ENCODE measurements around the gene REEP2. TPM values are rescaled to one million over a fixed set of nuclear protein-coding genes. Genes with fewer than 3 reads are reported as not detected.

Gene REEP2
- total and polyA plus RNA-seq, 8 donors: 0.52 to 2.5 (median 1.9) TPM

DNA sequence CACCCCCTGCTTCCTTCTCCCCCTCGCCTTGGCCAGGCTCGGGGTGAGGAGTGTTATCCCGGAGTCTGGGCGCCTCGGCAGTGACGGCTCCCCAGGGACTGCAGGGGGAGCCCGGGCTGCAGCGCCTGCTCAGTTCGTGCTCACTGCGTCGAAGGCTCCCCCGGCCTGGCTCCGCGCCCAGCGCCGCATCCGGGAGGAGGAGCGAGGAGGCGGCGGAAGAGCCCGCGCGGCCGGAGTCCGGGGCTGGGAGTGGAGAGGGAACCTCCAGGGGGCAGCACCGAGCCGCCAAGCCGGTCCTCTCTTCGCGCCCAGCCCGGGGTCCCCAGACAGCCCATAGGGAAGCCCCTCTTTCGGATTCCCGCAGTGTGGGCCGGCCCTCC, 25.1 kb downstream of the REEP2 start:
- TF ChIP-seq, protein P1, sequence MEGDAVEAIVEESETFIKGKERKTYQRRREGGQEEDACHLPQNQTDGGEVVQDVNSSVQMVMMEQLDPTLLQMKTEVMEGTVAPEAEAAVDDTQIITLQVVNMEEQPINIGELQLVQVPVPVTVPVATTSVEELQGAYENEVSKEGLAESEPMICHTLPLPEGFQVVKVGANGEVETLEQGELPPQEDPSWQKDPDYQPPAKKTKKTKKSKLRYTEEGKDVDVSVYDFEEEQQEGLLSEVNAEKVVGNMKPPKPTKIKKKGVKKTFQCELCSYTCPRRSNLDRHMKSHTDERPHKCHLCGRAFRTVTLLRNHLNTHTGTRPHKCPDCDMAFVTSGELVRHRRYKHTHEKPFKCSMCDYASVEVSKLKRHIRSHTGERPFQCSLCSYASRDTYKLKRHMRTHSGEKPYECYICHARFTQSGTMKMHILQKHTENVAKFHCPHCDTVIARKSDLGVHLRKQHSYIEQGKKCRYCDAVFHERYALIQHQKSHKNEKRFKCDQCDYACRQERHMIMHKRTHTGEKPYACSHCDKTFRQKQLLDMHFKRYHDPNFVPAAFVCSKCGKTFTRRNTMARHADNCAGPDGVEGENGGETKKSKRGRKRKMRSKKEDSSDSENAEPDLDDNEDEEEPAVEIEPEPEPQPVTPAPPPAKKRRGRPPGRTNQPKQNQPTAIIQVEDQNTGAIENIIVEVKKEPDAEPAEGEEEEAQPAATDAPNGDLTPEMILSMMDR (IDR thresholded peaks at IDR 0.05): peak; percentile 88 to 97
- DNase-seq (peak; percentile 96 to 99 (median 99)), ATAC-seq (peak; percentile 80)
- peaks cover 0 to 8% of the 10 kb centered on the region in 2 donors for H3K27me3 ChIP-seq
- H3K4me1 ChIP-seq: peaks cover 24 to 48% of the 10 kb centered on the region in 2 donors
- intact Hi-C loops (cut with DNase I): no loop called here
- H3K9me3 ChIP-seq: no peaks in the 10 kb centered on the region
- H3K36me3 ChIP-seq: peaks cover 0 to 18% of the 10 kb centered on the region in 2 donors
- H3K4me3 ChIP-seq: peak overlapping the region; percentile 84
- H3K27ac ChIP-seq: peak overlapping the region; percentile 95 to 99

DNA sequence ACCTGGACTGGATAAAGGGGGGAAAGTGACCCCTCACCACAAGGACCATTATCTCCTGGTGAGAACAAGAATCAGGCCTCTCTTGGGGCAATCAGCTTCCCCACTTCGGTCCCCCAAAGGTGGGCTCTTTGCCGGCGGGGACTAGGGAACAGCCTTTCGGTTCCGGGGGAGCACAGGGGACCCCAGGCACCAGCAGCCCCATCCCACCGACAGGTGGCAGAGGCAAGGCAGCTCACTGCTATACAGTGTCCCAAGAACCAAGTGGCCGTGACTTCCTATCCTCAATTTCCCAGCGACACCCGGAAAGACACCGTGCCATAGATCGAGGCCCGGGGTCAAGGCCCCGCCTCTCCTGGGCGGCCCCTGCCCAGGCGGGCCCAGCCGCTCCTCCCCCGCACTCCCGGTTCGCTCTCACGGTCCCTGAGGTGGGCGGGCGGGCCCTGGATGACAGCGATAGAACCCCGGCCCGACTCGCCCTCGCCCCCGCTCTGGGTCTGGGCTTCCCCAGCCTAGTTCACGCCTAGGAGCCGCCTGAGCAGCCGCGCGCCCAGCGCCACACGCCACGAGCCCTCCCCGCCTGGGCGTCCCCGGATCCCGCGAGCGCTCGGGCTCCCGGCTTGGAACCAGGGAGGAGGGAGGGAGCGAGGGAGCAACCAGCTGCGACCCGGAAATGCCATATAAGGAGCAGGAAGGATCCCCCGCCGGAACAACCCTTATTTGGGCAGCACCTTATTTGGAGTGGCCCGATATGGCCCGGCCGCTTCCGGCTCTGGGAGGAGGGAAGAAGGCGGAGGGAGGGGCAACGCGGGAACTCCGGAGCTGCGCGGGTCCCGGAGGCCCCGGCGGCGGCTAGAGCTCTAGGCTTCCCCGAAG, 25.8 kb downstream of the REEP2 start:
- Histone ChIP-seq H3K4me3 (peak overlapping the region; percentile 84), H3K4me1 (peaks cover 24 to 42% of the 10 kb centered on the region in 2 donors), H3K27ac (peak overlapping the region; percentile 95 to 99), H3K27me3 (peaks cover 0 to 8% of the 10 kb centered on the region in 2 donors), H3K9me3 (no peaks in the 10 kb centered on the region), H3K36me3 (peaks cover 0 to 18% of the 10 kb centered on the region in 2 donors)
- TF ChIP-seq, protein P1 (IDR thresholded peaks at IDR 0.05): no peak
- ATAC-seq (peak; percentile 86), DNase-seq (peak; percentile 96 to 99 (median 98))
- intact Hi-C loops (cut with DNase I): no loop called here

DNA sequence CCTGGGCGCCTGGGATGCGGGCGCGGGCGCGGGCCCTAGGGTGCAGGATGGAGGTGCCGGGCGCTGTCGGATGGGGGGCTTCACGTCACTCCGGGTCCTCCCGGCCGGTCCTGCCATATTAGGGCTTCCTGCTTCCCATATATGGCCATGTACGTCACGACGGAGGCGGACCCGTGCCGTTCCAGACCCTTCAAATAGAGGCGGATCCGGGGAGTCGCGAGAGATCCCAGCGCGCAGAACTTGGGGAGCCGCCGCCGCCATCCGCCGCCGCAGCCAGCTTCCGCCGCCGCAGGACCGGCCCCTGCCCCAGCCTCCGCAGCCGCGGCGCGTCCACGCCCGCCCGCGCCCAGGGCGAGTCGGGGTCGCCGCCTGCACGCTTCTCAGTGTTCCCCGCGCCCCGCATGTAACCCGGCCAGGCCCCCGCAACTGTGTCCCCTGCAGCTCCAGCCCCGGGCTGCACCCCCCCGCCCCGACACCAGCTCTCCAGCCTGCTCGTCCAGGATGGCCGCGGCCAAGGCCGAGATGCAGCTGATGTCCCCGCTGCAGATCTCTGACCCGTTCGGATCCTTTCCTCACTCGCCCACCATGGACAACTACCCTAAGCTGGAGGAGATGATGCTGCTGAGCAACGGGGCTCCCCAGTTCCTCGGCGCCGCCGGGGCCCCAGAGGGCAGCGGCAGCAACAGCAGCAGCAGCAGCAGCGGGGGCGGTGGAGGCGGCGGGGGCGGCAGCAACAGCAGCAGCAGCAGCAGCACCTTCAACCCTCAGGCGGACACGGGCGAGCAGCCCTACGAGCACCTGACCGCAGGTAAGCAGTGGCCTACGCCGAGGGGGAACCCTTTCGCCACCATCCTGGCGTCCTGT, 26.6 kb downstream of the REEP2 start, which contains the start of gene EGR1:
TSS of gene EGR1 (plus strand) at position 219 of the 864 bp plus-strand sequence. CDS start at position 502, 283 bp downstream.
- H3K4me1 ChIP-seq: peaks cover 24 to 42% of the 10 kb centered on the region in 2 donors
- TF ChIP-seq, protein P1 (IDR thresholded peaks at IDR 0.05): no peak
- ATAC-seq: peak; percentile 71
- peaks cover 0 to 8% of the 10 kb centered on the region in 2 donors for H3K27me3 ChIP-seq
- H3K4me3 ChIP-seq: peak within 1 kb of the TSS; percentile 84
- no peaks in the 10 kb centered on the region for H3K9me3 ChIP-seq
- peak within 1 kb of the TSS; percentile 95 to 99 for H3K27ac ChIP-seq
- intact Hi-C loops (cut with DNase I): no loop called here
- peaks cover 0 to 18% of the 10 kb centered on the region in 2 donors for H3K36me3 ChIP-seq
- DNase-seq: peak; percentile 95 to 97 (median 96)

DNA sequence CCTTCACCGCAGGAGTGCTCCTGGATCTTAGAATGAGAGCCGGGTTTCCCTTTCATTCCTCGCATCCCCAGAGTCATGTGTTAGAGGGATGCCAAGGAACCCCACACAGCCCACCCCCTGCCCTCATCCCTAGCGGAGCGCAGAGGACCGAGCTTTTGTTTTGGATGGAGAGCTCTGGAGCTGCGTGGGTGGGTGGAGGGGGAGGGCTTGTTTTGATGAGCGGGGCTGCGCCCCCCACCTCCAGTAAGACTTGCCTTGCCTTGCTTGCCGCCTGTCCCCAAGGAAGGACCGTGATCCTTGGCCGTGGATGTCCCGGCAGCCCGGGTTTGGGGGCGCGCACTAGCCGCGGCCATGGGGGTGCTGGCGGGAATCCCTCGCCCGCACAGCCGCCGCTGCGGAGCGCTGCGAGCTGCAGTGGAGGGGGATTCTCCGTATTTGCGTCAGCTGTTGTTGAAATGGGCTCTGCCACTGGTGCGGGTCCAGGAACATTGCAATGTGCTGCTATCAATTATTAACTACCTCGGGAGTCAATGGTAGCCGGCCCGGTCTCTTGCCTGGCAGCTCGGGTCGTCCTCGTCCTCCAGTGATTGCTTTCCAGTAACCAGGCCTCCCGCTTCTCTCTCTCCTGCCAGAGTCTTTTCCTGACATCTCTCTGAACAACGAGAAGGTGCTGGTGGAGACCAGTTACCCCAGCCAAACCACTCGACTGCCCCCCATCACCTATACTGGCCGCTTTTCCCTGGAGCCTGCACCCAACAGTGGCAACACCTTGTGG, 27.5 kb downstream of the REEP2 start:
- DNase-seq: peak in 2 of 4 donors; percentile 27 to 60
- no peak for ATAC-seq
- TF ChIP-seq, protein P1 (IDR thresholded peaks at IDR 0.05): no peak
- Histone ChIP-seq H3K4me1 (peaks cover 24 to 42% of the 10 kb centered on the region in 2 donors), H3K27ac (no peak overlapping the region), H3K4me3 (peak overlapping the region; percentile 84), H3K36me3 (peaks cover 0 to 18% of the 10 kb centered on the region in 2 donors), H3K9me3 (no peaks in the 10 kb centered on the region), H3K27me3 (peaks cover 0 to 8% of the 10 kb centered on the region in 2 donors)
- intact Hi-C loops (cut with DNase I): no loop called here
